HepG2 (cell line): ENCODE data around the gene ABCB8. TPM values are rescaled to one million over a fixed set of nuclear protein-coding genes. Genes with fewer than 3 reads are reported as not detected.

Experiments
- FOXJ3 ChIP-seq: sonication (generic); formaldehyde crosslinking; IDR thresholded peaks from 2 replicates; pipeline ENCODE4 v1.4.0; 2020; ENCODE audit warnings: missing genetic modification reagents, mild to moderate bottlenecking, borderline replicate concordance
- GRHL1 ChIP-seq: sonication (generic); formaldehyde crosslinking; conservative IDR thresholded peaks from 2 replicates; pipeline ENCODE4 v1.8.0; 2022; ENCODE audit warnings: missing genetic modification reagents
- HNRNPLL ChIP-seq: fragments of 200-400 bp; formaldehyde crosslinking; IDR thresholded peaks from 2 replicates; pipeline ENCODE4 v1.6.1; 2017; ENCODE audit warnings: mild to moderate bottlenecking, low read depth, low read length; ENCODE audit not compliant: poor library complexity, severe bottlenecking
- PREB ChIP-seq: sonication (generic); formaldehyde crosslinking; IDR thresholded peaks from 2 replicates; pipeline ENCODE4 v1.4.0; 2020; ENCODE audit warnings: missing genetic modification reagents
- SETDB1 ChIP-seq: sonication (generic); formaldehyde crosslinking; IDR thresholded peaks from 2 replicates; pipeline ENCODE4 v1.5.1; 2020; ENCODE audit warnings: missing genetic modification reagents, mild to moderate bottlenecking, borderline replicate concordance
- SRY ChIP-seq: sonication (generic); formaldehyde crosslinking; IDR thresholded peaks from 2 replicates; pipeline ENCODE4 v1.8.0; 2022; ENCODE audit warnings: mild to moderate bottlenecking, missing genetic modification reagents
- TBX2 ChIP-seq: sonication (generic); formaldehyde crosslinking; IDR thresholded peaks from 2 replicates; pipeline ENCODE4 v1.5.0; 2020; ENCODE audit warnings: missing genetic modification reagents, mild to moderate bottlenecking, borderline replicate concordance
- ZBTB3 ChIP-seq: sonication (generic); formaldehyde crosslinking; IDR thresholded peaks from 2 replicates; pipeline ENCODE4 v1.4.0; 2020; ENCODE audit warnings: low read depth, mild to moderate bottlenecking, moderate library complexity, missing genetic modification reagents, borderline replicate concordance
- ZFP41 ChIP-seq: sonication (generic); formaldehyde crosslinking; IDR thresholded peaks from 2 replicates; pipeline ENCODE4 v1.4.0; 2020; ENCODE audit warnings: mild to moderate bottlenecking, missing genetic modification reagents, borderline replicate concordance
- ZMAT3 ChIP-seq: sonication (generic); formaldehyde crosslinking; conservative IDR thresholded peaks from 2 replicates; pipeline ENCODE4 v1.7.0; 2021; ENCODE audit warnings: missing genetic modification reagents
- ZNF235 ChIP-seq: sonication (generic); formaldehyde crosslinking; IDR thresholded peaks from 2 replicates; pipeline ENCODE4 v1.8.1; 2023; ENCODE audit warnings: mild to moderate bottlenecking, missing genetic modification reagents, borderline replicate concordance
- ZNF343 ChIP-seq: sonication (generic); formaldehyde crosslinking; IDR thresholded peaks from 2 replicates; pipeline ENCODE4 v1.4.0; 2020; ENCODE audit warnings: mild to moderate bottlenecking, missing genetic modification reagents
- ZNF614 ChIP-seq: IDR thresholded peaks from 2 replicates; pipeline ENCODE4 v1.6.1; 2018; ENCODE audit warnings: missing biosample characterization, missing genetic modification reagents, inconsistent platforms, borderline replicate concordance
- ZNF674 ChIP-seq: sonication (generic); formaldehyde crosslinking; IDR thresholded peaks from 2 replicates; pipeline ENCODE4 v1.5.0; 2020; ENCODE audit warnings: low read depth, mild to moderate bottlenecking, missing genetic modification reagents
- ZNF775 ChIP-seq: sonication (generic); formaldehyde crosslinking; IDR thresholded peaks from 2 replicates; pipeline ENCODE4 v1.4.0; 2020; ENCODE audit warnings: missing genetic modification reagents, mild to moderate bottlenecking, moderate library complexity, borderline replicate concordance
- ZNF782 ChIP-seq: sonication (generic); formaldehyde crosslinking; IDR thresholded peaks from 2 replicates; pipeline ENCODE4 v1.4.0; 2020; ENCODE audit warnings: missing genetic modification reagents, mild to moderate bottlenecking, borderline replicate concordance
- polyA plus RNA-seq, 8 experiments: library from polyadenylated mRNA; depleted of rRNA in 3 of 8; stranded (reverse) in 7 of 8; unstranded in 1 of 8; fragments of >200 nt; fragmentation: Illumina TruSeq in 4 of 8; extraction: Trizol in 4 of 8; gene quantifications; 2 replicates each; pipeline versions ENCODE4 v1.2.1 to v1.2.3, GENCODE V29; 2011 to 2016; ENCODE audit warnings: low read depth in 4 of 8, missing spikeins in 1 of 8, mixed read lengths in 1 of 8; ENCODE audit not compliant: insufficient read depth in 1 of 8
- total RNA-seq, 5 experiments: library from RNA; depleted of rRNA; stranded (reverse); fragments of >200 nt; fragmentation: Illumina TruSeq; extraction: Trizol; gene quantifications; 2 replicates each; pipeline ENCODE4 v1.2.3, GENCODE V29; 2016; ENCODE audit warnings: low read depth in 1 of 5
- TF ChIP-seq, protein P1 (sequence below): sonication (generic); formaldehyde crosslinking; IDR thresholded peaks from 2 replicates; pipeline ENCODE4 v1.4.0; 2020; ENCODE audit warnings: missing genetic modification reagents
- TF ChIP-seq, protein P2 (sequence below): IDR thresholded peaks from 2 replicates; pipeline ENCODE4 v1.6.1; 2016; ENCODE audit warnings: low read depth, missing genetic modification reagents, missing compliant biosample characterization

ABCB8 gene
- total and polyA plus RNA-seq, 2 of the 13 experiments (the other 11 are each of a cell fraction or from before 2014, with no cell fraction given): 6.6 to 16.7 TPM

- TF ChIP-seq HNRNPLL (peak; percentile 30), ZNF775 (no peak), ZNF235 (CRISPR knock-in tag) (no peak), FOXJ3 (no peak), ZNF674 (CRISPR knock-in tag) (no peak), SRY (CRISPR knock-in tag) (no peak), ZNF614 (CRISPR knock-in tag) (no peak), ZNF343 (no peak), TBX2 (0 out of 2 replicates have a peak, but pooled peaks have one; percentile 19), GRHL1 (no peak), ZBTB3 (CRISPR knock-in tag) (no peak), ZMAT3 (CRISPR knock-in tag) (0 out of 2 replicates have a peak, but pooled peaks have one; percentile 24), ZNF782 (no peak), ZFP41 (CRISPR knock-in tag) (no peak), PREB (CRISPR knock-in tag) (no peak), SETDB1 (CRISPR knock-in tag) (no peak)
- TF ChIP-seq, protein P1, sequence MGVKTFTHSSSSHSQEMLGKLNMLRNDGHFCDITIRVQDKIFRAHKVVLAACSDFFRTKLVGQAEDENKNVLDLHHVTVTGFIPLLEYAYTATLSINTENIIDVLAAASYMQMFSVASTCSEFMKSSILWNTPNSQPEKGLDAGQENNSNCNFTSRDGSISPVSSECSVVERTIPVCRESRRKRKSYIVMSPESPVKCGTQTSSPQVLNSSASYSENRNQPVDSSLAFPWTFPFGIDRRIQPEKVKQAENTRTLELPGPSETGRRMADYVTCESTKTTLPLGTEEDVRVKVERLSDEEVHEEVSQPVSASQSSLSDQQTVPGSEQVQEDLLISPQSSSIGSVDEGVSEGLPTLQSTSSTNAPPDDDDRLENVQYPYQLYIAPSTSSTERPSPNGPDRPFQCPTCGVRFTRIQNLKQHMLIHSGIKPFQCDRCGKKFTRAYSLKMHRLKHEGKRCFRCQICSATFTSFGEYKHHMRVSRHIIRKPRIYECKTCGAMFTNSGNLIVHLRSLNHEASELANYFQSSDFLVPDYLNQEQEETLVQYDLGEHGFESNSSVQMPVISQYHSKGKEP (CRISPR knock-in tag): no peak
- TF ChIP-seq, protein P2, sequence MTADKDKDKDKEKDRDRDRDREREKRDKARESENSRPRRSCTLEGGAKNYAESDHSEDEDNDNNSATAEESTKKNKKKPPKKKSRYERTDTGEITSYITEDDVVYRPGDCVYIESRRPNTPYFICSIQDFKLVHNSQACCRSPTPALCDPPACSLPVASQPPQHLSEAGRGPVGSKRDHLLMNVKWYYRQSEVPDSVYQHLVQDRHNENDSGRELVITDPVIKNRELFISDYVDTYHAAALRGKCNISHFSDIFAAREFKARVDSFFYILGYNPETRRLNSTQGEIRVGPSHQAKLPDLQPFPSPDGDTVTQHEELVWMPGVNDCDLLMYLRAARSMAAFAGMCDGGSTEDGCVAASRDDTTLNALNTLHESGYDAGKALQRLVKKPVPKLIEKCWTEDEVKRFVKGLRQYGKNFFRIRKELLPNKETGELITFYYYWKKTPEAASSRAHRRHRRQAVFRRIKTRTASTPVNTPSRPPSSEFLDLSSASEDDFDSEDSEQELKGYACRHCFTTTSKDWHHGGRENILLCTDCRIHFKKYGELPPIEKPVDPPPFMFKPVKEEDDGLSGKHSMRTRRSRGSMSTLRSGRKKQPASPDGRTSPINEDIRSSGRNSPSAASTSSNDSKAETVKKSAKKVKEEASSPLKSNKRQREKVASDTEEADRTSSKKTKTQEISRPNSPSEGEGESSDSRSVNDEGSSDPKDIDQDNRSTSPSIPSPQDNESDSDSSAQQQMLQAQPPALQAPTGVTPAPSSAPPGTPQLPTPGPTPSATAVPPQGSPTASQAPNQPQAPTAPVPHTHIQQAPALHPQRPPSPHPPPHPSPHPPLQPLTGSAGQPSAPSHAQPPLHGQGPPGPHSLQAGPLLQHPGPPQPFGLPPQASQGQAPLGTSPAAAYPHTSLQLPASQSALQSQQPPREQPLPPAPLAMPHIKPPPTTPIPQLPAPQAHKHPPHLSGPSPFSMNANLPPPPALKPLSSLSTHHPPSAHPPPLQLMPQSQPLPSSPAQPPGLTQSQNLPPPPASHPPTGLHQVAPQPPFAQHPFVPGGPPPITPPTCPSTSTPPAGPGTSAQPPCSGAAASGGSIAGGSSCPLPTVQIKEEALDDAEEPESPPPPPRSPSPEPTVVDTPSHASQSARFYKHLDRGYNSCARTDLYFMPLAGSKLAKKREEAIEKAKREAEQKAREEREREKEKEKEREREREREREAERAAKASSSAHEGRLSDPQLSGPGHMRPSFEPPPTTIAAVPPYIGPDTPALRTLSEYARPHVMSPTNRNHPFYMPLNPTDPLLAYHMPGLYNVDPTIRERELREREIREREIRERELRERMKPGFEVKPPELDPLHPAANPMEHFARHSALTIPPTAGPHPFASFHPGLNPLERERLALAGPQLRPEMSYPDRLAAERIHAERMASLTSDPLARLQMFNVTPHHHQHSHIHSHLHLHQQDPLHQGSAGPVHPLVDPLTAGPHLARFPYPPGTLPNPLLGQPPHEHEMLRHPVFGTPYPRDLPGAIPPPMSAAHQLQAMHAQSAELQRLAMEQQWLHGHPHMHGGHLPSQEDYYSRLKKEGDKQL (CRISPR knock-in tag): no peak
Observed at GRCh38 chr7:151083071-151083823, 55.0 kb downstream of the ABCB8 start, which contains the start of gene TMUB1 (continued).
